Testis (tissue), 2 donors: ENCODE data around the gene GPR153.

Experiments used
- POLR2A ChIP-seq: fragments of 450-650 bp; IDR thresholded peaks from one replicate; pipeline ENCODE4 v1.6.1; 2017; ENCODE audit warnings: antibody characterized with exemption, mild to moderate bottlenecking, moderate library complexity
- TF ChIP-seq, protein P1 (sequence below), 3 experiments: fragments of 450-650 bp in 2 of 3; fragments of 200-600 bp in 1 of 3; sonication (generic) in 1 of 3; IDR thresholded peaks; one replicate each; pipeline ENCODE4 v1.5.1; 2016 to 2019; ENCODE audit warnings: antibody characterized with exemption in 3 of 3, mild to moderate bottlenecking in 2 of 3, moderate library complexity in 1 of 3

DNA sequence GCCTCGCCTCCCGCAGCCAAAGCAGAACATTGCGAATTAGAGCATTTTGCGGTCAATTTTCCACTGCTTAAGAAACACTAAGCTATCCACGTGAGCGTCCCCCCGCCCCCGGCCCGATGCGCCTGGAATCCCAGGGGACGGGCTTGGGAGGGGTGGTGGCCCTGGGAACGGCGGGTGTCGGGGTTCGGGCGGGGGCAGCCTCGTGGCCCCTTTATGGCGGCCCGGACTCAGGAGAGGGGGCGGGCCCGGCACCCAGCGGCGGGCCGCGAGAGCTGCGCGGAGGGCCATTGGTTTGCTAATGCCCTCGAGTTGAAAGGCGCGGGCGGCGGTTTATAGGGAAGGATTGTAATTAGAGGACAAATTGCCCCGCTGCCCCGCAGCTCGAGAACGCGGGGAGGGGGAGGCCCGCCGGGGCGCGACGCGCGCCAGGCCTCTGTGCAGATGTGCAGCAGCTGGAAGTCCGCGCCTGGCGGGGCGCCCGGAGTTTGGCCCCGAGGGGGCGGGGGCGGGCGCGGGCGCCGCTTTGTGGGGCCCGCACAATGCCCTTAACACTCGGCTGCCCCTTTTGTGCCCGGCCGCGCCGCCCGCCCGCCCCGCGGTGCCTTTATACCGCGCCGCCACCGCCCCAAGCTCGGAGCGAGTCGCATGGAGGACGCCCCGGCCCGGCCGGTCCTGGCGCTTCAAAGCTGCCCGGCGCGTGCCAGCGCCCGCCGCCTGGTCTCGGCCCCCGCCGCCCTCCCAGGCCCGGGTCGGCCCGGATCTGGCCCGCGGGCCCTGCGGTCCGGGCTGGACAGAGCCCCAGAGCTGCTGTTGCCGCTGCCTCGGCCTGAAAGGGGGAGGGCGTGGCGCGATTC is 18.8 kb downstream of the GPR153 start:
- TF ChIP-seq, protein P1, sequence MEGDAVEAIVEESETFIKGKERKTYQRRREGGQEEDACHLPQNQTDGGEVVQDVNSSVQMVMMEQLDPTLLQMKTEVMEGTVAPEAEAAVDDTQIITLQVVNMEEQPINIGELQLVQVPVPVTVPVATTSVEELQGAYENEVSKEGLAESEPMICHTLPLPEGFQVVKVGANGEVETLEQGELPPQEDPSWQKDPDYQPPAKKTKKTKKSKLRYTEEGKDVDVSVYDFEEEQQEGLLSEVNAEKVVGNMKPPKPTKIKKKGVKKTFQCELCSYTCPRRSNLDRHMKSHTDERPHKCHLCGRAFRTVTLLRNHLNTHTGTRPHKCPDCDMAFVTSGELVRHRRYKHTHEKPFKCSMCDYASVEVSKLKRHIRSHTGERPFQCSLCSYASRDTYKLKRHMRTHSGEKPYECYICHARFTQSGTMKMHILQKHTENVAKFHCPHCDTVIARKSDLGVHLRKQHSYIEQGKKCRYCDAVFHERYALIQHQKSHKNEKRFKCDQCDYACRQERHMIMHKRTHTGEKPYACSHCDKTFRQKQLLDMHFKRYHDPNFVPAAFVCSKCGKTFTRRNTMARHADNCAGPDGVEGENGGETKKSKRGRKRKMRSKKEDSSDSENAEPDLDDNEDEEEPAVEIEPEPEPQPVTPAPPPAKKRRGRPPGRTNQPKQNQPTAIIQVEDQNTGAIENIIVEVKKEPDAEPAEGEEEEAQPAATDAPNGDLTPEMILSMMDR (IDR thresholded peaks at IDR 0.05): no peak
- TF ChIP-seq POLR2A: no peak
